Right hindlimb (tissue), 1 donor: ENCODE results near the gene FBXL16.
"Not testable (repeated sequence)": the region's sequence is repeated elsewhere in the genome, so short reads cannot be mapped to it uniquely, and the experiment has no call there.

Experiments used
- DNase-seq: peaks from one replicate; pipeline ENCODE4 v3.0.0-alpha.2; 2018

Gene FBXL16

GRCh38 chr16:709566-710499, 4.2 kb upstream of the FBXL16 start:
- peak; percentile 80 for DNase-seq

GRCh38 chr16:708959-709358, 3.4 kb upstream of the FBXL16 start:
- DNase-seq = no peak

- DNase-seq = no peak
Observed at GRCh38 chr16:708019-708418, 2.4 kb upstream of the FBXL16 start.

DNA sequence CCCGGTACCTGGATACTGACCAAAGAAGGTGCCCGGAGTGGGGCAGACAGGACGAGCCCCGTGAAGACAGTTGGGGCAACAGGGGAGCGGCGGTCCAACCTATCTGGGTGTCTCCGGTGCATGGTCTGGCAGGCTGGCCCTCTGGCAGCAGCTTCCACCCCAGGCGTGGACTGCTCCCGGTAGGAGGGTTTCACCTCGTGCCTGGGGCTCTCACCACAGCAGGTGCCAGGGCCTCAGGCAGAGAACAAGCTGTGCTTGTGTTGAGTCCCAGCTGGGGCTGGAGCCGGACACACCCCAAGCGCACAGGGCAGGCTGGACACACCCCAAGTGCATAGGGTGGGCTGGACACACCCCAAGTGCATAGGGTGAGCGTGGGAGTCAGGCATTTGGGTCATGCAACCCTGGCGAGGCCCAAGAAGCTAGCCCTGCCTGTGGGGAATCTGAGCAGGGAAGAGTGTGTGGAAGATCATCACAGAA, 1.5 kb upstream of the FBXL16 start:
- DNase-seq = no peak

- no peak for DNase-seq
Observed at GRCh38 chr16:706189-707061, 824 bp upstream of the FBXL16 start.

GRCh38 chr16:704552-705380, 835 bp downstream of the FBXL16 start:
- DNase-seq = no peak

GRCh38 chr16:704047-704446, 1.6 kb downstream of the FBXL16 start:
- DNase-seq = no peak

DNA sequence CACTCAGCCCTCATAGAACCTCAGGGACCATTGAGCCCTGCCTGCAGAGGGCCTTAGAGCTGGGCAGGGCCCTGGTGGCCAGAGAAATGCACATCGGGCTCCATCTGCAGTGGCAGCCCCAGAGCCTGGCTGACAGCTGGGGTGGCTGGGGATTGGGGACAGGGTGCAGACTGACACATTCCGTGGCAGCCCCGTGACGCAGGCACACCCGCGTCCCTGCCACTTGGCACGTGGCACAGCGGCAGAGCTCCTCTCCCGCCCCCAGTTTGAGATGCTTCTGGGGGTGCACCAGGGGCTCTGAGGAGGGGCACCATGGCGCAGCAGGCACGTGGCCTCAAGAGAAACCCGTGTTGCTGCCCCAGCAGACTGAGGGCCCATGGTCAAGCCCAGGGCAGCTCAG, 2.2 kb downstream of the FBXL16 start:
- no peak for DNase-seq

GRCh38 chr16:702341-702740, 3.3 kb downstream of the FBXL16 start:
- DNase-seq = no peak

GRCh38 chr16:700684-701584, 4.7 kb downstream of the FBXL16 start:
- no peak for DNase-seq

GRCh38 chr16:698911-699671, 6.5 kb downstream of the FBXL16 start:
- DNase-seq = no peak

DNA sequence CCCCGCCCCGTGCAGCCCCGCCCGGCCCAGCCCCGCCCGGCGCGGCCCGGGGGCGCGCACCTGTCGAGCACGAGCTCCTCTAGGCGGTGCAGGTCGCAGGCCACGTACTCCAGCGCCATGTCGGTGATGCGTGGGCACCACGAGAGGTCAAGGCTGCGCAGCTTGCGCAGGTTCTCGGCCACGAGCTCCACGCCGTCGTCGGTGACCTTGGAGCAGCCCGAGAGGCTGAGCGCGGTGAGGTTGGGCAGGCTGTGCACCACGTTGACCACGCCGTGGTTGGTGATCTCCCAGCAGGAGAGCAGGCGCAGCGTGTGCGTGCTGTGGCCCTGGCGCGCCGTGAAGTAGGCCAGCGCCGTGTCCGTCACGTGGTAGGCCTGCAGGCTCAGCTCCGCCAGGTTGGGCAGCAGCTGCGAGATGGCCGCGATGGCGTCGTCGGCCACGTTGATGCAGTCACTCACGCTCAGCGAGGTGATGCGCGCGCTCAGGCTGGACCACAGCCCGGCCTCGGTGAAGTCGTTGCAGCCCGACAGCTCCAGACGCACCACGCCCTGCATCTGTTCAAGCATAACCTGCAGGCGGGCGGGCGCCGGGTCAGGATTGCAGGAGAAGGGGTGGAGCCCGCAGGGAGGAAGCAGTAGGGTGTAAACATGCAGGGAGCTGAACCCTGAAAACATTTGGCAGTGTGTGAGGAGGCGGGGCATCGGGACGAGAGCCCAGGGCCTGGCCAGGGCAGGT, 10.1 kb downstream of the FBXL16 start:
- DNase-seq = no peak

DNA sequence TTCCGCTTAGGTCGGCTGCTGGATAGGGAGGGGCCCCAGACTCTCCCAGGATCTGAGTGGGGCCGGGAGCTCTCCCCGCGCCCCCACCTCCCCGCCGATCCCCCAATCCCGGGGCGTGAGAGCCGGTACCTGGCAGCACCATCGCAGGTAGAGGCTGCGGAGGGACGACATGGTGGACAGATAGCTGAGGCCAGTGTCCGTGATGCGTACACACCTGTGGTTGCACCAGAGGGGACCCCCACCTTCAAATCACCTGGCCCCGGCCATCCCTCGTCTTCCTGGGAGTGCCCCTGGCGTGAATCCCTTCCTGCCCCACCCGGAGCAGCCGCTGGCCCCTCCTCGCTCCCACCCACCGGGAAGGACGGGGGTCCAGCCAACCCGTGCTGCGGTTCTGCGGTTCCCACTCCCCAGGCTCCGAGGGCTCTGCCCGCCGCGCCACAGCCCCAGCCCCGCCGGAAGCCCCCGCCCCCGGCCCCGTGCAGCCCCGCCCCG, 10.7 kb downstream of the FBXL16 start:
- DNase-seq = no peak

GRCh38 chr16:694187-694862, 11.3 kb downstream of the FBXL16 start:
- DNase-seq = no peak

DNA sequence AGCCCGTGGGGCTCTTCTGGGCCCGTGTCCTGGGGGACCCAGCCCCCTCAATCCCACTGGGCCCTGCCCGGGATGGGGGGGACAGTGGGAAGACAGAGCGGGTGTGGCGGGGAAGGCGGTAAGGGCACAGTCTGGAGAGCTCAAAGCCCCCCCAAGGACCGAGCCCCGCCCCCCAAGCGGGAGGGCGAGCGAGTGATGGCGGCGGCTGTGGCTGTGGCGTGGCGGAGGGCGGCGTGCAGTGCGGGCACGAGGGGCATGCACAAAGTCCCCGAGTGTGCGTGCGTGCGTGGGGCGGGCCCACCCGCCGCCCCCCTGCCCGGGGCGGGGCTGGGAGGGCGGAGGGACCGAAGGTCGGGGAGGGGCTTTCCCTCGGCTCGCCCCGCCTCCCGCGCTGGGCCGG, 11.8 kb downstream of the FBXL16 start:
- DNase-seq = no peak

GRCh38 chr16:693364-693763, 12.2 kb downstream of the FBXL16 start:
- no peak for DNase-seq

DNA sequence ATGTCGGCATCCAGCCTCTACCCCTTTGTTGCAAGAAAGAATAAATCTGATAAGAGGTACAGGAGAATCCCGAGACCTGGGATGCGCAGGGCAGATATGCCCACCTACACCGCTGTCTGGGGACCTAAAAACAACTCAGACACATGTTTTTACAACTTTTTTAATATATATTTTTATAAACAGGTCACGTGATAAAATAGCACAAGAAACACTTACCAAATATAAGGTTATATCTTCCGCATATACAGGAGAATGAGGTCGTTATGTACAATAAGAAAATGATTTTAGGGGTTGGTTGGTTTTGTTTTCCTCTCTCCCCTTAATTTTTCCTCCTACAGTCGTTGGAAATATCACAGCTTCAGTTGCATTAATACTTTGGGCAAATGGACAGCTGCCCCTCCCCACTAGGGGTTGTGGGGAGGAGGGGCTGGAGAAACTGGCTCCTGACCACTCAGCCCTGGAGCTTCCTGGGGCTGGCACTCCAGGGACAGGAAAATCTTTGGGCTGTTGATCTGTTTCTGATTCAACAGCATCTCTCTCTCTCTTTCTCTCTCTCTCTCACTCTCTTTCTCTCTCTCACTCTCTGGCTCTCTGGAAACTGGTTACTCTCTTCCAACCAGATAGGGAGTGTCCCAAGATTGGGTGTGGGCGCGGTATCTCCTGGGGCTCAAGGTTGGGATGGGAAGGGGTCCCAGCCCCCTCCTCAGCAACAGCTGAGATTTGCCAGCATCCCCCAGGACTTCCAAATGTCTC, 13.1 kb downstream of the FBXL16 start:
- DNase-seq = no peak

- not testable (repeated sequence) for DNase-seq
Observed at GRCh38 chr16:691242-691641, 14.4 kb downstream of the FBXL16 start.
